Trophoblast cell (in vitro differentiated cells and primary cell): Measurements from ENCODE around the gene BCOR.

Experiments used
- DNase-seq, 2 donors: peaks; one replicate each; pipeline ENCODE4 v3.0.0-alpha.2; 2016
- H2AFZ ChIP-seq: 2 replicates; pipeline ENCODE4 v1.6.1; 2013; ENCODE audit warnings: low read length, moderate library complexity, mild to moderate bottlenecking; ENCODE audit not compliant: insufficient read depth, poor library complexity
- H2AK5ac ChIP-seq: 2 replicates; pipeline ENCODE4 v1.6.1; 2013; ENCODE audit warnings: mild to moderate bottlenecking, low read length
- H2BK120ac ChIP-seq: 2 replicates; pipeline ENCODE4 v1.6.1; 2013; ENCODE audit warnings: low read length, mild to moderate bottlenecking, moderate library complexity; ENCODE audit not compliant: insufficient read depth, poor library complexity
- H2BK12ac ChIP-seq: 2 replicates; pipeline ENCODE4 v1.6.1; 2013; ENCODE audit warnings: mild to moderate bottlenecking, low read length, moderate library complexity
- H2BK5ac ChIP-seq: 2 replicates; pipeline ENCODE4 v1.6.1; 2013; ENCODE audit warnings: low read length, low read depth, moderate library complexity, mild to moderate bottlenecking; ENCODE audit not compliant: poor library complexity
- H3K14ac ChIP-seq: 2 replicates; pipeline ENCODE4 v1.6.1; 2013; ENCODE audit warnings: mild to moderate bottlenecking, low read length
- H3K18ac ChIP-seq: 2 replicates; pipeline ENCODE4 v1.6.1; 2013; ENCODE audit warnings: mild to moderate bottlenecking, low read length
- H3K23ac ChIP-seq: 2 replicates; pipeline ENCODE4 v1.6.1; 2013; ENCODE audit warnings: low read length
- H3K27ac ChIP-seq: 2 replicates; pipeline ENCODE4 v1.5.1; 2013; ENCODE audit warnings: low read depth, mild to moderate bottlenecking, inconsistent platforms, low read length, moderate library complexity
- H3K27me3 ChIP-seq: 2 replicates; pipeline ENCODE4 v1.6.1; 2013; ENCODE audit warnings: inconsistent platforms, mild to moderate bottlenecking, low read length, moderate library complexity; ENCODE audit not compliant: insufficient read depth
- H3K36me3 ChIP-seq, 2 experiments: 1 replicate in 1 of 2; 2 replicates in 1 of 2; pipeline ENCODE4 v1.6.1; 2013; ENCODE audit warnings: low read length in 2 of 2, mild to moderate bottlenecking in 2 of 2, moderate library complexity in 1 of 2; ENCODE audit not compliant: insufficient read depth in 2 of 2, control insufficient read depth in 1 of 2
- H3K4ac ChIP-seq: 2 replicates; pipeline ENCODE4 v1.6.1; 2013; ENCODE audit warnings: low read depth, mild to moderate bottlenecking, low read length, moderate library complexity
- H3K4me1 ChIP-seq, 2 experiments: 1 replicate in 1 of 2; 2 replicates in 1 of 2; pipeline ENCODE4 v1.6.1; 2013; ENCODE audit warnings: low read length in 2 of 2, mild to moderate bottlenecking in 2 of 2, moderate library complexity in 1 of 2; ENCODE audit not compliant: insufficient read depth in 2 of 2, control insufficient read depth in 1 of 2
- H3K4me2 ChIP-seq: 2 replicates; pipeline ENCODE4 v1.6.1; 2013; ENCODE audit warnings: inconsistent platforms, mild to moderate bottlenecking, low read length, moderate library complexity
- H3K4me3 ChIP-seq: 2 replicates; pipeline ENCODE4 v1.5.1; 2013; ENCODE audit warnings: mild to moderate bottlenecking, low read depth, low read length, inconsistent platforms
- H3K79me1 ChIP-seq: one replicate; pipeline ENCODE4 v1.6.1; 2013; ENCODE audit warnings: low read length
- H3K79me2 ChIP-seq: 2 replicates; pipeline ENCODE4 v1.6.1; 2013; ENCODE audit warnings: low read length, mild to moderate bottlenecking; ENCODE audit not compliant: control insufficient read depth, insufficient read depth, poor library complexity
- H3K9ac ChIP-seq: 2 replicates; pipeline ENCODE4 v1.6.1; 2013; ENCODE audit warnings: mild to moderate bottlenecking, low read length
- H3K9me3 ChIP-seq: 2 replicates; pipeline ENCODE4 v1.6.1; 2013; ENCODE audit warnings: low read depth, mild to moderate bottlenecking, control low read depth, inconsistent platforms, low read length; ENCODE audit not compliant: insufficient read depth
- H4K12ac ChIP-seq: 2 replicates; pipeline ENCODE4 v1.6.1; 2013; ENCODE audit warnings: low read depth, mild to moderate bottlenecking, low read length, moderate library complexity
- H4K8ac ChIP-seq: 2 replicates; pipeline ENCODE4 v1.6.1; 2013; ENCODE audit warnings: low read depth, mild to moderate bottlenecking, low read length, moderate library complexity
- H4K91ac ChIP-seq: one replicate; pipeline ENCODE4 v1.6.1; 2013; ENCODE audit warnings: low read depth, mild to moderate bottlenecking, low read length, moderate library complexity
- WGBS: extraction: QIAGEN DNeasy Blood & Tissue Kit; methylation state at CpG from one replicate; pipeline ENCODE4 v1.1.7; 2013; ENCODE audit warnings: missing lambda C conversion rate; ENCODE audit not compliant: insufficient read length, insufficient coverage; ENCODE audit errors: extremely low coverage; 5-methylcytosine and 5-hydroxymethylcytosine counted together

BCOR gene

GRCh38 chrX:40016749-40017148 lies 81.0 kb downstream of the BCOR start:
- Histone ChIP-seq H3K4me2 (no peak overlapping the region), H2BK12ac (no peak overlapping the region), H2AK5ac (no peak overlapping the region), H3K9ac (no peak overlapping the region), H3K79me1 (peaks cover 27% of the 10 kb centered on the region), H3K27ac (no peak overlapping the region), H3K9me3 (no peaks in the 10 kb centered on the region), H4K12ac (no peak overlapping the region), H3K18ac (no peak overlapping the region), H3K14ac (no peak overlapping the region), H3K27me3 (no peaks in the 10 kb centered on the region), H2AFZ (no peak overlapping the region), H3K23ac (no peak overlapping the region), H3K79me2 (peaks cover 1% of the 10 kb centered on the region), H3K4me1 (peaks cover 16 to 23% of the 10 kb centered on the region in 2 experiments), H3K36me3 (no peaks in the 10 kb centered on the region), H2BK120ac (no peak overlapping the region), H2BK5ac (no peak overlapping the region), H4K8ac (no peak overlapping the region), H3K4me3 (no peak overlapping the region), H3K4ac (no peak overlapping the region), H4K91ac (no peak overlapping the region)
- DNase-seq: no peak
- no CpG with 5 or more reads among the region's 2 CpGs for WGBS

GRCh38 chrX:40015693-40016092 lies 82.1 kb downstream of the BCOR start:
- no peak overlapping the region for H4K8ac ChIP-seq
- H2BK5ac ChIP-seq: no peak overlapping the region
- H2AK5ac ChIP-seq: no peak overlapping the region
- no peak overlapping the region for H3K14ac ChIP-seq
- H4K91ac ChIP-seq: no peak overlapping the region
- no peaks in the 10 kb centered on the region for H3K27me3 ChIP-seq
- H4K12ac ChIP-seq: no peak overlapping the region
- H3K4me2 ChIP-seq: no peak overlapping the region
- H2AFZ ChIP-seq: no peak overlapping the region
- H2BK120ac ChIP-seq: no peak overlapping the region
- H3K9ac ChIP-seq: no peak overlapping the region
- H3K9me3 ChIP-seq: no peaks in the 10 kb centered on the region
- peaks cover 27% of the 10 kb centered on the region for H3K79me1 ChIP-seq
- H3K27ac ChIP-seq: no peak overlapping the region
- H3K36me3 ChIP-seq: no peaks in the 10 kb centered on the region
- no peak for DNase-seq
- H3K23ac ChIP-seq: no peak overlapping the region
- no peak overlapping the region for H3K4me3 ChIP-seq
- no CpG with 5 or more reads among the region's 4 CpGs for WGBS
- no peak overlapping the region for H3K18ac ChIP-seq
- peaks cover 19 to 31% of the 10 kb centered on the region in 2 experiments for H3K4me1 ChIP-seq
- H3K79me2 ChIP-seq: peaks cover 1% of the 10 kb centered on the region
- H3K4ac ChIP-seq: no peak overlapping the region
- H2BK12ac ChIP-seq: no peak overlapping the region

GRCh38 chrX:40013266-40014195 lies 84.2 kb downstream of the BCOR start:
- WGBS: no CpG with 5 or more reads among the region's 76 CpGs
- H2AK5ac ChIP-seq: peak overlapping the region; percentile 74

GRCh38 chrX:40012868-40013265 lies 84.9 kb downstream of the BCOR start:
- H4K8ac ChIP-seq: peak overlapping the region; percentile 77
- H3K9ac ChIP-seq: no peak overlapping the region
- peak overlapping the region; percentile 85 for H4K91ac ChIP-seq
- no peak overlapping the region for H3K4me3 ChIP-seq
- H4K12ac ChIP-seq: no peak overlapping the region
- peaks cover 10% of the 10 kb centered on the region for H3K27me3 ChIP-seq
- H3K4me1 ChIP-seq: peaks cover 29 to 47% of the 10 kb centered on the region in 2 experiments
- H3K9me3 ChIP-seq: no peaks in the 10 kb centered on the region
- peak overlapping the region; percentile 92 for H3K4me2 ChIP-seq
- H2BK5ac ChIP-seq: peak overlapping the region; percentile 23
- peaks cover 28% of the 10 kb centered on the region for H3K79me1 ChIP-seq
- H2BK12ac ChIP-seq: peak overlapping the region; percentile 94
- peak overlapping the region; percentile 78 for H2BK120ac ChIP-seq
- no CpG with 5 or more reads among the region's 35 CpGs for WGBS
- peaks cover 1% of the 10 kb centered on the region for H3K79me2 ChIP-seq
- no peak overlapping the region for H3K23ac ChIP-seq
- H3K4ac ChIP-seq: no peak overlapping the region
- peak in 1 of 2 donors; percentile 47 for DNase-seq
- H3K14ac ChIP-seq: peak overlapping the region; percentile 67
- no peak overlapping the region for H2AK5ac ChIP-seq
- peak overlapping the region; percentile 66 for H2AFZ ChIP-seq
- H3K36me3 ChIP-seq: no peaks in the 10 kb centered on the region
- peak overlapping the region; percentile 87 for H3K18ac ChIP-seq
- no peak overlapping the region for H3K27ac ChIP-seq

More at GRCh38 chrX:40013266-40014195, 84.2 kb downstream of the BCOR start:
- Histone ChIP-seq H3K36me3 (no peaks in the 10 kb centered on the region), H4K91ac (peak overlapping the region; percentile 85), H3K4me2 (peak overlapping the region; percentile 92), H3K4me3 (no peak overlapping the region), H2BK5ac (peak overlapping the region; percentile 23), H2AFZ (peak overlapping the region; percentile 66), H3K14ac (peak overlapping the region; percentile 34), H3K9me3 (no peaks in the 10 kb centered on the region), H3K9ac (no peak overlapping the region), H3K79me1 (peaks cover 28% of the 10 kb centered on the region), H3K27ac (peak overlapping the region; percentile 25), H3K4me1 (peaks cover 29 to 45% of the 10 kb centered on the region in 2 experiments), H2BK120ac (peak overlapping the region; percentile 78), H2BK12ac (peak overlapping the region; percentile 53), H3K18ac (peak overlapping the region; percentile 83), H3K79me2 (peaks cover 1% of the 10 kb centered on the region), H3K27me3 (peaks cover 6% of the 10 kb centered on the region), H3K23ac (no peak overlapping the region), H4K8ac (peak overlapping the region; percentile 77), H3K4ac (peak overlapping the region; percentile 55), H4K12ac (peak overlapping the region; percentile 20)
- DNase-seq: peak in 1 of 2 donors; percentile 49
